ENCODE measurements around the gene MTMR4. TPM values are rescaled to one million over a fixed set of nuclear protein-coding genes. Genes with fewer than 3 reads are reported as not detected.
"Not testable (repeated sequence)": the region's sequence is repeated elsewhere in the genome, so short reads cannot be mapped to it uniquely, and the experiment has no call there.

MTMR4 gene
- total RNA-seq = 10 to 100 TPM; 23.8 to 60.1 (median 27.7) TPM
- polyA plus RNA-seq = 10 to 100 TPM; 14.5 to 28.7 TPM
- long read RNA-seq, donor 1, partial matches to known transcripts = 22 of 25 reads
- long read RNA-seq, donor 1, other reads (novel, unspliced or antisense) = 3 of 25 reads
- long read RNA-seq, donor 2, partial matches to known transcripts = 0 of 2 reads
- long read RNA-seq, donor 2, other reads (novel, unspliced or antisense) = 0 of 2 reads
- long read RNA-seq, donor 3, full-length matches to known transcripts = 2 of 99 reads
- long read RNA-seq, donor 3, partial matches to known transcripts = 82 of 99 reads
- long read RNA-seq, donor 3, other reads (novel, unspliced or antisense) = 15 of 99 reads

- H3K27me3 ChIP-seq = no peaks in the 10 kb centered on the region
- H3K27ac ChIP-seq = peak within 1 kb of the TSS; percentile 45 to 79
- peak; percentile 85 to 89 (median 86) for DNase-seq
- no peaks in the 10 kb centered on the region for H3K36me3 ChIP-seq
- peak within 1 kb of the TSS; percentile 47 for H3K4me3 ChIP-seq
- peaks cover 14% of the 10 kb centered on the region for H3K4me1 ChIP-seq (ENCODE audit: insufficient read depth)
- TF ChIP-seq EP300 (IDR thresholded peaks at IDR 0.05) (no peak), POLR2A (IDR thresholded peaks at IDR 0.05) (no peak)
- TF ChIP-seq, protein P1, sequence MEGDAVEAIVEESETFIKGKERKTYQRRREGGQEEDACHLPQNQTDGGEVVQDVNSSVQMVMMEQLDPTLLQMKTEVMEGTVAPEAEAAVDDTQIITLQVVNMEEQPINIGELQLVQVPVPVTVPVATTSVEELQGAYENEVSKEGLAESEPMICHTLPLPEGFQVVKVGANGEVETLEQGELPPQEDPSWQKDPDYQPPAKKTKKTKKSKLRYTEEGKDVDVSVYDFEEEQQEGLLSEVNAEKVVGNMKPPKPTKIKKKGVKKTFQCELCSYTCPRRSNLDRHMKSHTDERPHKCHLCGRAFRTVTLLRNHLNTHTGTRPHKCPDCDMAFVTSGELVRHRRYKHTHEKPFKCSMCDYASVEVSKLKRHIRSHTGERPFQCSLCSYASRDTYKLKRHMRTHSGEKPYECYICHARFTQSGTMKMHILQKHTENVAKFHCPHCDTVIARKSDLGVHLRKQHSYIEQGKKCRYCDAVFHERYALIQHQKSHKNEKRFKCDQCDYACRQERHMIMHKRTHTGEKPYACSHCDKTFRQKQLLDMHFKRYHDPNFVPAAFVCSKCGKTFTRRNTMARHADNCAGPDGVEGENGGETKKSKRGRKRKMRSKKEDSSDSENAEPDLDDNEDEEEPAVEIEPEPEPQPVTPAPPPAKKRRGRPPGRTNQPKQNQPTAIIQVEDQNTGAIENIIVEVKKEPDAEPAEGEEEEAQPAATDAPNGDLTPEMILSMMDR (IDR thresholded peaks at IDR 0.05) = no peak
- WGBS, 3 donors = 0 to 1% (median 1%) methylated on average over 45 to 64 of the region's 64 CpGs
- intact Hi-C loops (cut with DNase I) = loop anchor here in 2 of 4 donors (5.0 to 10.0 kb wide), 2 partner anchors 118 to 191 kb away; no protein-coding TSS in a partner anchor
- no peaks in the 10 kb centered on the region for H3K9me3 ChIP-seq
These were observed at the start of gene MTMR4 for GRCh38 chr17:58513965-58514769. Gene MTMR4, minus strand, starts transcription at chr17:58514638. Its CDS starts 231 bp downstream, at chr17:58514407.

DNA sequence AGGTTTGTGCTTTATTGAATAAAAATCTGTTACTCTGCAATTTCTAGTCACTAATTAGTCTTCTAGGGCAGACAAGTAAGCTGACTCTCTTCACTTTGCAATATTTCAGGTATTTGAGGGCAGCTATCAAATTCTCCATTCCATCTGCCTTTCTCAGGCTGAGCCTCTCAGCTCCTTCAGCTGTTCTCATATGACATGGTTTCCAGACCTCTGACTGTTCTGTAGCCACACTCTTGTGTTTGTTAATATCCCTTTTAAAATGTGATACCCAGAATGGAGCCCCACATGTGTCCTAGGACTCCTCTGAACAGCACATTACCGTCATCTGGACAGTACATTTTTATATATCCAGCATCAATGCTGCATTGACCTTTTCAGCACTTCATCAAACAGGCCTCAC lies 46.1 kb upstream of the MTMR4 start:
- TF ChIP-seq EP300 (IDR thresholded peaks at IDR 0.05) (no peak), POLR2A (IDR thresholded peaks at IDR 0.05) (no peak)
- TF ChIP-seq, protein P1 (IDR thresholded peaks at IDR 0.05) = no peak
- H3K4me1 ChIP-seq (ENCODE audit: insufficient read depth) = no peaks in the 10 kb centered on the region
- no peak overlapping the region for H3K4me3 ChIP-seq
- intact Hi-C loops (cut with DNase I) = no loop called here
- no peaks in the 10 kb centered on the region for H3K9me3 ChIP-seq
- no peaks in the 10 kb centered on the region for H3K27me3 ChIP-seq
- 70 to 71% (median 71%) methylated on average over 1 of the region's 1 CpG for WGBS, 3 donors
- no peak for DNase-seq
- H3K27ac ChIP-seq = no peak overlapping the region
- H3K36me3 ChIP-seq = no peaks in the 10 kb centered on the region

DNA sequence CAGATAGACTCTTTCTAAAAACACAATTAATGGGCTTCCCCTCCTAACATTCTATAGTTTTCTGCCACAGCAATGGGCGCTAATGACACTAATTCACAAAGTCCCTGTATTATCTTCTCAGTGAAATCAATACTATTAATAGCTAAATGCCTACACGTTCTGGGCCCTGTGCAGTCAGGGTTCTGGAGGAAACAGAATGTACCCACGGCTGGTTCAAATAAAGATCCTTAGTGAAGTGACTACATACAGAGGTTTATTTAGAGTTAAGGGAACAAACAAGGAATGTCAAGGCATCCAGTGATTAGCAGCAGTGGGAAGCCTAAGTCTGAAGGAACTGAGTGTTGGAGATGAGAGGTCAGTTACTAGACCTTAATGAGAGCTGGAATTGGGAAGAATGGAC lies 43.5 kb upstream of the MTMR4 start:
- Histone ChIP-seq H3K36me3 (no peaks in the 10 kb centered on the region), H3K27me3 (no peaks in the 10 kb centered on the region), H3K4me1 (ENCODE audit: insufficient read depth) (no peaks in the 10 kb centered on the region), H3K9me3 (no peaks in the 10 kb centered on the region), H3K27ac (no peak overlapping the region), H3K4me3 (no peak overlapping the region)
- TF ChIP-seq EP300 (IDR thresholded peaks at IDR 0.05) (no peak), POLR2A (IDR thresholded peaks at IDR 0.05) (no peak)
- TF ChIP-seq, protein P1 (IDR thresholded peaks at IDR 0.05) = no peak
- DNase-seq = no peak
- intact Hi-C loops (cut with DNase I) = no loop called here
- 80 to 84% (median 83%) methylated on average over 3 of the region's 3 CpGs for WGBS, 3 donors

DNA sequence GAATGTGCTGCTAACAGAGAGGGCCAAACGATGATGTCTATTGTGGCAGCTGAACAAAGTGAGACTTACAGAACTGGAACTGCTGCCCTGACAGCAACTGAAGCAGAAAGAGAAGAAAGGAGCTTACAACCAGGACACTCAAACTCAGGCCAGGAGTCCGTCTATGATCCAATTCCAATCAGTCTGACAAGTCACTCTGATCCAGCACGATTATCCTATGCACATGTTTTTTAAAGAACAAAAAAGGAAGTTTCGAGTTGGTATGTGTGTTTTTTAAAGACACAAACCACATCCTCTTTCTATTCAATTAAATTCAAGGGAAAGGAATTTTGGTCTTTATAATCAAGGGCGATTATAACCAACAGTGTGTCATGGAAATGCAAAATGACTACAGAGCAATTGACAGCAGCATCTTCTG lies 42.4 kb upstream of the MTMR4 start:
- no peak for TF ChIP-seq POLR2A (IDR thresholded peaks at IDR 0.05)
- TF ChIP-seq EP300 (IDR thresholded peaks at IDR 0.05) = no peak
- TF ChIP-seq, protein P1 (IDR thresholded peaks at IDR 0.05) = no peak
- Histone ChIP-seq H3K4me3 (no peak overlapping the region), H3K36me3 (no peaks in the 10 kb centered on the region), H3K27ac (no peak overlapping the region), H3K27me3 (no peaks in the 10 kb centered on the region), H3K4me1 (ENCODE audit: insufficient read depth) (no peaks in the 10 kb centered on the region), H3K9me3 (no peaks in the 10 kb centered on the region)
- intact Hi-C loops (cut with DNase I) = no loop called here
- 45 to 56% (median 47%) methylated on average over 5 of the region's 5 CpGs for WGBS, 3 donors
- no peak for DNase-seq

DNA sequence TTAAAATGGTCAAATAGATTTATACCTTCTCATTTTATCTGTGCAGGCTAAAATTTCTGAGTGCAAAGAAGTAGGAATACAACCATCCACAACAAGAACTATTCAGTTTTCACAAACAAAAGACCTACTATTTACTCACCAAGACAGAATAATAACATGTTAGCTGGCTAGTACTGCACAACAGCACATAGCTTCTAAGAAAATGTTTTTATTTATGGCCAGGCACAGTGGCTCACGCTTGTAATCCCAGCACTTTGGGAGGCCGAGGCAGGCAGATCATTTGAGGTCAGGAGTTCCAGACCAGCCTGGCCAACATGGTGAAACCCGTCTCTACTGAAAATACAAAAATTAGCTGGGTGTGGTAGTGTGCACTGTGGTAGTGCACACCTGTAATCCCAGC lies 40.7 kb upstream of the MTMR4 start:
- H3K9me3 ChIP-seq; H3K36me3 ChIP-seq; H3K4me1 ChIP-seq (ENCODE audit: insufficient read depth); H3K27me3 ChIP-seq; H3K4me3 ChIP-seq; DNase-seq; H3K27ac ChIP-seq; intact Hi-C loops (cut with DNase I): not testable (repeated sequence)
- WGBS, 3 donors = 61 to 73% (median 70%) methylated on average over 3 of the region's 3 CpGs
